ENCODE measurements around the gene METAP1. TPM values are rescaled to one million over a fixed set of nuclear protein-coding genes. Genes with fewer than 3 reads are reported as not detected.
"Not testable (repeated sequence)": the region's sequence is repeated elsewhere in the genome, so short reads cannot be mapped to it uniquely, and the experiment has no call there.

METAP1 gene
- total and polyA plus RNA-seq, 4 donors, result 28.6 to 38.5 (median 32.2) TPM

GRCh38 chr4:99043346-99043745 lies 47.8 kb downstream of the METAP1 start:
- no peaks in the 10 kb centered on the region for H3K27me3 ChIP-seq (ENCODE audit: control insufficient read depth, insufficient read depth, low read length)
- H3K36me3 ChIP-seq (ENCODE audit: control insufficient read depth, insufficient read depth, low read length), result no peaks in the 10 kb centered on the region
- no CpG with 5 or more reads among the region's 2 CpGs for WGBS (ENCODE audit: insufficient coverage)
- H3K27ac ChIP-seq (ENCODE audit: low read depth, low read length), result no peak overlapping the region
- peaks cover under 1% of the 10 kb centered on the region for H3K9me3 ChIP-seq (ENCODE audit: control insufficient read depth, insufficient read depth, low read length)
- no peaks in the 10 kb centered on the region for H3K4me1 ChIP-seq (ENCODE audit: control insufficient read depth, insufficient read depth, low read length)
- DNase-seq (ENCODE audit: low read depth in 4 of 6, low spot score in 6 of 6), result no peak
- H3K4me3 ChIP-seq (ENCODE audit: low read depth, low read length), result no peak overlapping the region

- no peak for DNase-seq (ENCODE audit: low read depth in 4 of 6, low spot score in 6 of 6)
- Histone ChIP-seq H3K36me3 (ENCODE audit: control insufficient read depth, insufficient read depth, low read length) (peaks cover 4% of the 10 kb centered on the region), H3K4me1 (ENCODE audit: control insufficient read depth, insufficient read depth, low read length) (no peaks in the 10 kb centered on the region), H3K4me3 (ENCODE audit: low read depth, low read length) (no peak overlapping the region), H3K27me3 (ENCODE audit: control insufficient read depth, insufficient read depth, low read length) (no peaks in the 10 kb centered on the region), H3K27ac (ENCODE audit: low read depth, low read length) (no peak overlapping the region), H3K9me3 (ENCODE audit: control insufficient read depth, insufficient read depth, low read length) (no peaks in the 10 kb centered on the region)
- WGBS (ENCODE audit: insufficient coverage), result no CpG with 5 or more reads among the region's 2 CpGs
Measured at GRCh38 chr4:99047710-99048109, 52.2 kb downstream of the METAP1 start.

GRCh38 chr4:99052902-99053301 lies 57.4 kb downstream of the METAP1 start:
- no peaks in the 10 kb centered on the region for H3K27me3 ChIP-seq (ENCODE audit: control insufficient read depth, insufficient read depth, low read length)
- H3K4me3 ChIP-seq (ENCODE audit: low read depth, low read length), result no peak overlapping the region
- no peaks in the 10 kb centered on the region for H3K4me1 ChIP-seq (ENCODE audit: control insufficient read depth, insufficient read depth, low read length)
- no peak overlapping the region for H3K27ac ChIP-seq (ENCODE audit: low read depth, low read length)
- no peaks in the 10 kb centered on the region for H3K9me3 ChIP-seq (ENCODE audit: control insufficient read depth, insufficient read depth, low read length)
- no peak for DNase-seq (ENCODE audit: low read depth in 4 of 6, low spot score in 6 of 6)
- H3K36me3 ChIP-seq (ENCODE audit: control insufficient read depth, insufficient read depth, low read length), result peaks cover 6% of the 10 kb centered on the region

GRCh38 chr4:99054428-99054994 lies 59.0 kb downstream of the METAP1 start:
- Histone ChIP-seq H3K4me1 (ENCODE audit: control insufficient read depth, insufficient read depth, low read length) (no peaks in the 10 kb centered on the region), H3K27me3 (ENCODE audit: control insufficient read depth, insufficient read depth, low read length) (no peaks in the 10 kb centered on the region), H3K4me3 (ENCODE audit: low read depth, low read length) (no peak overlapping the region), H3K9me3 (ENCODE audit: control insufficient read depth, insufficient read depth, low read length) (no peaks in the 10 kb centered on the region), H3K27ac (ENCODE audit: low read depth, low read length) (no peak overlapping the region), H3K36me3 (ENCODE audit: control insufficient read depth, insufficient read depth, low read length) (peaks cover 6% of the 10 kb centered on the region)
- no peak for DNase-seq (ENCODE audit: low read depth in 4 of 6, low spot score in 6 of 6)
- WGBS (ENCODE audit: insufficient coverage), result no CpG with 5 or more reads among the region's 3 CpGs

GRCh38 chr4:99058228-99058627 lies 62.7 kb downstream of the METAP1 start:
- WGBS (ENCODE audit: insufficient coverage), result 95% methylated on average over 2 of the region's 2 CpGs
- no peaks in the 10 kb centered on the region for H3K9me3 ChIP-seq (ENCODE audit: control insufficient read depth, insufficient read depth, low read length)
- DNase-seq (ENCODE audit: low read depth in 4 of 6, low spot score in 6 of 6), result no peak
- no peaks in the 10 kb centered on the region for H3K27me3 ChIP-seq (ENCODE audit: control insufficient read depth, insufficient read depth, low read length)
- H3K4me1 ChIP-seq (ENCODE audit: control insufficient read depth, insufficient read depth, low read length), result no peaks in the 10 kb centered on the region
- H3K27ac ChIP-seq (ENCODE audit: low read depth, low read length), result no peak overlapping the region
- H3K36me3 ChIP-seq (ENCODE audit: control insufficient read depth, insufficient read depth, low read length), result peaks cover under 1% of the 10 kb centered on the region
- no peak overlapping the region for H3K4me3 ChIP-seq (ENCODE audit: low read depth, low read length)

- H3K27me3 ChIP-seq (ENCODE audit: control insufficient read depth, insufficient read depth, low read length), result no peaks in the 10 kb centered on the region
- H3K4me3 ChIP-seq (ENCODE audit: low read depth, low read length), result no peak overlapping the region
- WGBS (ENCODE audit: insufficient coverage), result 100% methylated on average over 1 of the region's 1 CpG
- H3K36me3 ChIP-seq (ENCODE audit: control insufficient read depth, insufficient read depth, low read length), result peaks cover 2% of the 10 kb centered on the region
- H3K4me1 ChIP-seq (ENCODE audit: control insufficient read depth, insufficient read depth, low read length), result no peaks in the 10 kb centered on the region
- H3K27ac ChIP-seq (ENCODE audit: low read depth, low read length), result no peak overlapping the region
- no peak for DNase-seq (ENCODE audit: low read depth in 4 of 6, low spot score in 6 of 6)
- no peaks in the 10 kb centered on the region for H3K9me3 ChIP-seq (ENCODE audit: control insufficient read depth, insufficient read depth, low read length)
Measured at GRCh38 chr4:99059550-99059949, 64.0 kb downstream of the METAP1 start.

- H3K27ac ChIP-seq (ENCODE audit: low read depth, low read length), result no peak overlapping the region
- WGBS (ENCODE audit: insufficient coverage), result 91% methylated on average over 4 of the region's 8 CpGs
- no peaks in the 10 kb centered on the region for H3K9me3 ChIP-seq (ENCODE audit: control insufficient read depth, insufficient read depth, low read length)
- no peaks in the 10 kb centered on the region for H3K27me3 ChIP-seq (ENCODE audit: control insufficient read depth, insufficient read depth, low read length)
- no peak for DNase-seq (ENCODE audit: low read depth in 4 of 6, low spot score in 6 of 6)
- peaks cover 2% of the 10 kb centered on the region for H3K36me3 ChIP-seq (ENCODE audit: control insufficient read depth, insufficient read depth, low read length)
- no peak overlapping the region for H3K4me3 ChIP-seq (ENCODE audit: low read depth, low read length)
- no peaks in the 10 kb centered on the region for H3K4me1 ChIP-seq (ENCODE audit: control insufficient read depth, insufficient read depth, low read length)
Measured at GRCh38 chr4:99061048-99061700, 65.7 kb downstream of the METAP1 start.

GRCh38 chr4:99062120-99062519 lies 66.6 kb downstream of the METAP1 start:
- no CpG with 5 or more reads among the region's 4 CpGs for WGBS (ENCODE audit: insufficient coverage)
- H3K27ac ChIP-seq (ENCODE audit: low read depth, low read length), result no peak overlapping the region

GRCh38 chr4:99065521-99065920 lies 70.0 kb downstream of the METAP1 start:
- no CpG with 5 or more reads among the region's 2 CpGs for WGBS (ENCODE audit: insufficient coverage)
- DNase-seq (ENCODE audit: low read depth in 4 of 6, low spot score in 6 of 6); H3K9me3 ChIP-seq (ENCODE audit: control insufficient read depth, insufficient read depth, low read length); H3K4me3 ChIP-seq (ENCODE audit: low read depth, low read length); H3K27me3 ChIP-seq (ENCODE audit: control insufficient read depth, insufficient read depth, low read length); H3K27ac ChIP-seq (ENCODE audit: low read depth, low read length); H3K4me1 ChIP-seq (ENCODE audit: control insufficient read depth, insufficient read depth, low read length): not testable (repeated sequence)
- H3K36me3 ChIP-seq (ENCODE audit: control insufficient read depth, insufficient read depth, low read length), result peaks cover 11% of the 10 kb centered on the region

More at GRCh38 chr4:99062120-99062519, 66.6 kb downstream of the METAP1 start:
- H3K27me3 ChIP-seq (ENCODE audit: control insufficient read depth, insufficient read depth, low read length), result no peaks in the 10 kb centered on the region
- H3K4me3 ChIP-seq (ENCODE audit: low read depth, low read length), result no peak overlapping the region
- no peaks in the 10 kb centered on the region for H3K4me1 ChIP-seq (ENCODE audit: control insufficient read depth, insufficient read depth, low read length)
- peaks cover 6% of the 10 kb centered on the region for H3K36me3 ChIP-seq (ENCODE audit: control insufficient read depth, insufficient read depth, low read length)
- DNase-seq (ENCODE audit: low read depth in 4 of 6, low spot score in 6 of 6), result no peak
- no peaks in the 10 kb centered on the region for H3K9me3 ChIP-seq (ENCODE audit: control insufficient read depth, insufficient read depth, low read length)

GRCh38 chr4:99067617-99068016 lies 72.1 kb downstream of the METAP1 start:
- Histone ChIP-seq H3K4me3 (ENCODE audit: low read depth, low read length) (no peak overlapping the region), H3K36me3 (ENCODE audit: control insufficient read depth, insufficient read depth, low read length) (peaks cover 11% of the 10 kb centered on the region)
- WGBS (ENCODE audit: insufficient coverage), result no CpG with 5 or more reads among the region's 1 CpG

More at GRCh38 chr4:99067617-99068016, 72.1 kb downstream of the METAP1 start:
- no peak overlapping the region for H3K27ac ChIP-seq (ENCODE audit: low read depth, low read length)
- no peaks in the 10 kb centered on the region for H3K9me3 ChIP-seq (ENCODE audit: control insufficient read depth, insufficient read depth, low read length)
- DNase-seq (ENCODE audit: low read depth in 4 of 6, low spot score in 6 of 6), result no peak
- H3K27me3 ChIP-seq (ENCODE audit: control insufficient read depth, insufficient read depth, low read length), result no peaks in the 10 kb centered on the region
- H3K4me1 ChIP-seq (ENCODE audit: control insufficient read depth, insufficient read depth, low read length), result no peaks in the 10 kb centered on the region
